Kidney epithelial cell (primary cell): ENCODE measurements around the gene FBXL4. TPM values are rescaled to one million over a fixed set of nuclear protein-coding genes. Genes with fewer than 3 reads are reported as not detected.

Experiments used
- DNase-seq: peaks from one replicate; pipeline ENCODE4 v3.0.0-alpha.2; 2010; ENCODE audit warnings: low read depth
- H3K27me3 ChIP-seq: 2 replicates; pipeline ENCODE4 v1.6.0; 2011; ENCODE audit warnings: low read length; ENCODE audit not compliant: control insufficient read depth, insufficient read depth
- H3K36me3 ChIP-seq: 2 replicates; pipeline ENCODE4 v1.5.1; 2011; ENCODE audit warnings: low read length; ENCODE audit not compliant: control insufficient read depth, insufficient read depth
- H3K4me3 ChIP-seq: 2 replicates; pipeline ENCODE4 v1.5.1; 2011; ENCODE audit warnings: low read depth, mild to moderate bottlenecking, control low read depth, low read length
- CTCF ChIP-seq: IDR thresholded peaks from 2 replicates; pipeline ENCODE4 v1.5.1; 2011; ENCODE audit warnings: mild to moderate bottlenecking, moderate library complexity, low read length, control low read depth, inconsistent platforms; ENCODE audit not compliant: insufficient read depth, poor library complexity, severe bottlenecking
- total RNA-seq: library from RNA; depleted of rRNA; stranded (reverse); fragments of >200 nt; gene quantifications from 2 replicates; pipeline ENCODE4 v1.2.3, GENCODE V29; 2015

FBXL4 gene
- total RNA-seq, 1 donor from 2014 or later = 15.4 TPM

- Histone ChIP-seq H3K27me3 (no peaks in the 10 kb centered on the region), H3K4me3 (no peak overlapping the region), H3K36me3 (no peaks in the 10 kb centered on the region)
- no peak for DNase-seq
- TF ChIP-seq CTCF = no peak
Observed at GRCh38 chr6:98984121-98984520, 36.4 kb upstream of the FBXL4 start.

- no peak for TF ChIP-seq CTCF
- DNase-seq = no peak
- Histone ChIP-seq H3K36me3 (no peaks in the 10 kb centered on the region), H3K4me3 (no peak overlapping the region), H3K27me3 (no peaks in the 10 kb centered on the region)
Observed at GRCh38 chr6:98981473-98981872, 33.7 kb upstream of the FBXL4 start.

DNA sequence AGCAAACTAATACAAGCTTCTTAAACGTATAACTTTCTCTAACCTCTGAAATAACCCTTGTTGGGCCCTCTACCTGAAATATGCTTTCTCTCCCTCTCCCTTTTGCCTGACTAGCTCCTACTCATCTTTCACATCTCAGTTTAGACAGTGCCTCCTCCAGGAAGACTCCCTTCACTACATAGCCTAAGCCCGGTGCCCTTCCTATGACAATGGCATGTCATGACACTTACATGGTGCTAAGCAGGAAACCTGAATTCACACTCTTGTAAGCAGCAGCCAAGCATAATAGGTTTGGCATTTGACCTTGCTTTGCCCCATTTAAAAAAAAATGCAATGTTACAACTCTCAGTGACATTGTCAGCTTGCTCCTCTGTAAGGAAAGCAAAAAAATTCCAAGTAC, 33.1 kb upstream of the FBXL4 start:
- no peaks in the 10 kb centered on the region for H3K36me3 ChIP-seq
- no peak overlapping the region for H3K4me3 ChIP-seq
- TF ChIP-seq CTCF = no peak
- H3K27me3 ChIP-seq = no peaks in the 10 kb centered on the region
- no peak for DNase-seq

- Histone ChIP-seq H3K27me3 (no peaks in the 10 kb centered on the region), H3K4me3 (no peak overlapping the region), H3K36me3 (no peaks in the 10 kb centered on the region)
- TF ChIP-seq CTCF = no peak
- no peak for DNase-seq
Observed at GRCh38 chr6:98977671-98978292, 30.0 kb upstream of the FBXL4 start.

DNA sequence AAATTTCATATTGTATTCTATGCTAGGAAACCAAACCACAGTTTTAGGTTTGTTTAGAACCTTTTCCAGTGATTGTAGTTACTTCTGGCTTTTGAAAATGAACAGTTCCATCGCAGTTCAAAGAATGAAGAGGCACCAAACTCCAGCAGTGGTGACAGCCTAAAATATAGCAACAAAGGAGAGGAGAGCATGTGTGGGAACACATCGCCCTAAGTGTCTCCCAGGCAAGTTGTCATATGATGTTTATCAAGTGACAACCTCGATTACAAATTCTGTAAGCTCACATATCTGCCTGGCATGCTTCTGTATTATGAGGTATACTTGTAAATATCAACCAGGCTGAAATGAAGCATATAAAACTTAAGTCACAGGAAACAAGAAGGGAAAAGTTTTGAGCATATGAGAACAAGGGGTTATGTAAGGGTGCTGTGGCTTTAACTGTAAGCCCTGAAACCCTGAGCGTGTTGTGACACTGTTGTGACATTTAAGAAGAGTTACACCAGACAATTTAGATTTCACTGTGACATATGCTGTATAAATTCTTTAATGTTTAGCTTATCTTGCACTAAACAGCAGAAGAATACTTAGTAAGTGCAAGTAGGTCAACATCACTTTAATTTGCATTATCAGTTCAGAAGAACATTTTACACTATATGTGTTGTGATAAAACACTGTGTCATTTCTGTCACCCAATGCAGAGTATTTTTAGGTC, 29.1 kb upstream of the FBXL4 start:
- no peak for DNase-seq
- no peaks in the 10 kb centered on the region for H3K36me3 ChIP-seq
- no peak for TF ChIP-seq CTCF
- H3K4me3 ChIP-seq = no peak overlapping the region
- H3K27me3 ChIP-seq = no peaks in the 10 kb centered on the region

DNA sequence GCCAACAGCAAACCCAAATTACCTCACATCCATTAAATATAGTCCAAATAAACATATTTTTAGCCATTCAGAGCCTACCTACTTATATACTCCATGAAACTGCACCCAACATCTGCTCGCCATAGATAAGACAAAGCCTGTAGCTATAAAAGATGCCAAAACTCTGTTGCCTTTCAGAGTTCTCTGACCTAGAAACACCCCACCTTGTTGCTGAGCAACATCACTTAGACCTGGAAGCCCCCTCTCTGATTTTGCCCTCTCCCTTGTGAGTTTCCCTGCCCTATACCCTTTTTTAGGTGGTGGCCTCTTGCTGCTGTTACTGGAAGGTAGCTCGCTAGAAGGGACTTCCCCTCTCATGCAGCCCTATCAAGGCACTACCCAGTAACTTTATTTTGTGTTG, 27.7 kb upstream of the FBXL4 start:
- no peaks in the 10 kb centered on the region for H3K27me3 ChIP-seq
- DNase-seq = no peak
- no peak overlapping the region for H3K4me3 ChIP-seq
- H3K36me3 ChIP-seq = no peaks in the 10 kb centered on the region
- TF ChIP-seq CTCF = no peak
